ENCODE measurements around the gene TBC1D14.

DNA sequence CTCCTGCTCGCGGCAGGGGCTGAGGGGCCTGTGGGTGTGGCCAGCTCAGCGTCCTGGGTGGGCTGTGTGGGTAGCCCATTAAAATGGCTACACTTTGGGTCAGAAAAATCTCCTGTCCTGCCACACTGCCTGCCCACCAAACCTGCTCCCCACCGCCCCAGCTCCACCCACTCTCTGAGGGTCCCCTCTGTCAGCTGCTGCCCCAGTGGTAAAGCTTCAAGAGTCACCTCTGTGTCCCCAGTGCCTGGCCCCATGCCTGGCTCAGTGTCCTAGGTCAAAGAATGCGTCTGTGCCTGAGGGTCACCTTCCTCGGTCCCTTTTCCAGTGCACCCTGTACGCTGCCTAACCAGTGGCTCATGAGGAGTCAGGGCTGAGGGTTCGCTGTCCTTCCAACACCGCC, 108.7 kb downstream of the TBC1D14 start:
- TF ChIP-seq CTCF (IDR thresholded peaks at IDR 0.05), result no peak
- TF ChIP-seq POLR2A (IDR thresholded peaks at IDR 0.05), result no peak

Data from heart left ventricle (tissue), 13 donors.